Measurements from ENCODE around the gene CACHD1.
A peak's percentile ranks its signal among the peaks of the same experiment; 100 is the strongest.

Gene CACHD1

DNA sequence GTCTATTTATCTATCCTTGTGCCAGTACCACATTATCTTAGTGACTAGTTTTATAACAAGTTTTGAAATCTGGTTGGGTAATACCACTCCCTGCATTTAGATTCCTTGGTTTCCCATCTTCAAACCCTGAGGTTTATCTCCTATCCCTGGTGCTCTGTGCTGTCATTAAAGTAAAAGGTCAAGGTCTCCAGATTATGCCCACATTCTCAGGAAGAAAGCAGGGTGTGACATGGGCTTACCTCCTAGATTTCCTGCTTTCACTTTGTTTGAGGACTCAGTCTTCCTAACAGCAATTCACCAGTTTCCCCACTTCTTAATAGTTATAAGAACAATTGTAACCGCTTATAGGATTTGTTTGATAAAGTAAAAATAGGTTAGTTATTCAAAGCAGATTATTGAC is 86.0 kb downstream of the CACHD1 start:
- DNase-seq = no peak

DNA sequence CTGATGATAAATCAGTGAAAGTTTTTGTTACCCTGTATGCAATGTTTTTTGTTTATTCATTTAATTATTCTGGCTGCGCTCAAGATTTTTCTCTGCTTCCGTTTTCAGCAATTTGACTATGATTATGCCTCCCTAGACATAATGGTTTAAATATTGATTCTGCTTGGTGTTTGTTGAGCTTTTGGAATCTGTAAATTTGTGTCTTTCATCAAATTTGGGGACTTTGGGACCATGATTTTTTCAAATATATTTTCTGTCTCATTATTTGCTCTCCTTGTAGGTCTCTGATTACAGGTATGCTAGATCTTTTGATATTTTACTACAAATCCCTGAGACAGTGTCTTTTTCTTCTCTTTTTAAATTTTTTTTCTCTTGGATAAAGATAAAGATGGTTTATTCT is 92.1 kb downstream of the CACHD1 start:
- DNase-seq = no peak

DNA sequence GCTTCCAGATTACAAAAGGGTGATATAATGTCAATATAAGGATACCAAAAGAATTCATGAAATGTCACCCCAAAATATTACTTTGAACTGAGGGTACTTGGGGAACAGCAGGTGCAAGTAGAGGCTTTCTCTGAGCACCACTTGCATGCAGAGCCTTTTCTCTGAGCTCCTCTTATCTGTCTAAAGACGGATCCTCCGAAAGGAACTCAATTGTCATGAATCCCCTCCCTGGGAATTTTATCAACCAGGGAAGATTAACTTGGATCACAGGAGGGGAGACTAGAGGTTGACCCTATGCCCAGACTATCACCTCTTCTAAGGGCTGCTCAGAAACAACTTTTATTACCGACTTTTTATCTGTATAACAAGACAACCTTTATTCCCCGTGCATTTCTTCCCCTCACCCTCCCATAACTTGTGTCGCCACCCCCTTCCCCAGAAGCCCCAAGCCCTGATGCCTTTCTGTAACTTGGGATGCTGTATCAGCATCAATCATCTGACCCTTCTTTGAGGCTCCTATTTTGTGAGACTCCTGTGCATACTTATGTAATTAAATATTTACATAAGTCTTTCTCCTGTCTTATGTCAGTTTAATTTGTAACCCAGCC is 94.1 kb downstream of the CACHD1 start:
- no peak for DNase-seq

DNA sequence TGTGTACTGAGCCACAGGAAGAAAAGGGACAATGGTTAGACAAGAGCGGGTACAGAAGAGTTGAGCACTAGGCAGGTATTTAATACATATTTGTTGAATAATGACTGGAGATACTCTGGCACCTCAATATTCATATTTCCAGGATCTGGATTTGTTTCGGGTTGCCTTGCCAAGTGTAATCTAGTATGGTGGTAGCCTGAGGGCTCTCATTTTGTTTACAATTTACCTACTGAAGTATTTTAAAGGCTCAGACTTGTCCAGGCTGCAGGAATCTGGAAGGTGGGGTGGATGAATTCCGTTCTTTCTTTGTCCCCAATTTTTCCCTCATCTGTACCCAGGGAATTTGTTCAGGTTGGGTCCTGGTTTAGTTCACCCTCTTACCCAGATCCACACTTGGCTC is 95.0 kb downstream of the CACHD1 start:
- no peak for DNase-seq

DNA sequence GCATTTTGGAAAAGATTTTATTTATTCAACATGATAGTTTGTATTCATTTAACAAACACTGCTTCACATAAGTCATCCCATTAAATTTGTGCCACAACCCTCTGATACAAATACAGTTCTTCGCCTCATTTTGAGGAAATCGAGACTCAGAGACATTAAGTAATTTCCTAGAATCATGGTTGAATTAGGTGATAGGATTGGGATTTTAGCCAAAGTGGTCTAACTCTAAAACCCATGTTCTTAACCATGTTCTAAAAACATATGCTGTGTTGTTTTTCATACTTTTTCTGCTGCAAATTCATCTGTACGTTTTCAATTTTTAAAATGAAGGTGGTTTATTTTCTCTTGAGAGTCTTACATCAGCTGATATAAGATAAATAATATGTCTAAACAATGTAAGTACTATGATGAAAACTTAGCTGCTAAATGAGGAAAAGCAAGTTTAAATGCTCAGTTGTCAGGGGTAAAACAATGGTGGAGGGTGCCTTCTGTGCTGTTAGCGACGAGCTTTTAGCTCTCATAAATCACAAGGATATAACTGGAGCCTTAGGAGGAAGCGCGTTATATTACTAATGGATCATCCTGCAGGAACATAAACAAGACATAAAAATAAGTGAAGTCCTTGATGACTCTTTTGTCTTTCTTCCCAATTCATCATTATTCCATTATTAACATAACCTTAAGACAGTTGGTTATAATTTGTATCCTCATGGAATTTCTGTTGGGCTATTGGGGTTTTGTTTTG is 97.7 kb downstream of the CACHD1 start:
- DNase-seq = no peak

DNA sequence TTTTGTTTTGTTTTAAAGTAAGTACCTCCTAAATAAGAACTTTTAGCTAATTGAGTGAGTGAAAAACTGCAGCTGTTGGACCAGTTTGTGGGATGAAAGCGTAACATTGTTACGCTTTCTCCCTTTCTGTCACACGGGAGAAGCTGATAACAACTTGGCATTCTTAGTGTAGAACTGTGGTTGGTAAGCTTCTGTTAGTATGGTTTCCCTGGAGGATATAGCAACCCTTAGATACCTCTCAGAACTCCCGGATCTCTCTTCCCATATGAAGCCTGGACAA is 98.2 kb downstream of the CACHD1 start:
- no peak for DNase-seq

DNA sequence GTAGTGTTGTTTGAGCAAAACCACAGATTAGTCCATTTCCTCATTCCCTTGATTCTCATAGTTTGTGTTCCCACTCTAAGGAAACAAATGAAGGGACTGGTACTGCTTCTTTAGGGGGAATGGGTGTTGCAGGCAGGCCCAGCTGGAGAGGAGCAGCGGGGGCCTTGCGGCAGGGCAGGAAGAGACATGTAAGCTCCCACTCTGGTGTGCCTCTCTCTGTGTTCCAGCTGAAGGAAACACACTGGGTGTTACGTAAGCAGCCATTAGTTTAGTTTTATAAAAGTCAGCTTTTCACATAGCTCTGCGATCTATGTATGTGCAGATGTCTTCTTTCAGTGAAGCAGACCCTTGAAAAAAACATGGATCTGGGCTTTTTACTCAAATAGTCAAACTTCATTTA is 99.5 kb downstream of the CACHD1 start:
- DNase-seq = no peak

DNA sequence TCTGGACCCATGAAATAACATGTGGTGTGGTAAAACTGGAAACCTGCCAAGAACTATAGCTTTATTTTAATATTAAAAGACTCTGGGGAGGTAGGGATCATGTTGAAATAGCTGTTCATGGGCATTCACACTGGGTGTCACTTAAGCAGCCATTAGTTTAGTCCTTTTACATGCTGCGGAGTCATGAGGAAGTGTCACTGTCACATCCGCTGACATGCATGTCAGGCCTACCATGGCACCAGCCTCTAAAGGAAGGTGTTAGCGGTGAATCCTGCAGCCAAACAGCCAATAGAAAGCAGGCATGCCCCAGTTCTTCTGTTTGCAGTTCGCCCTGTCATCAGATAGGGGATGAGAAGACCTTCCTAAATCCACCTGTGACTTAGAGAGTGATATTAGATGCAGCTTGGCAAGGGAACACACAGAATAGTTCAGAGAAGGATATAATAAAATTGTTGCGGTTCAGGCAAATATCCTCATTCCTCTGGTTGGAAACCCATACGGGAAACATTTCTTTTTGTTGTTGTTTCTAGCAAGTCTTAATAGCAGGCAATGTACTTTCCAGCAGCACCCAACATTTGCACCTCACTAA is 100.4 kb downstream of the CACHD1 start:
- DNase-seq = no peak

DNA sequence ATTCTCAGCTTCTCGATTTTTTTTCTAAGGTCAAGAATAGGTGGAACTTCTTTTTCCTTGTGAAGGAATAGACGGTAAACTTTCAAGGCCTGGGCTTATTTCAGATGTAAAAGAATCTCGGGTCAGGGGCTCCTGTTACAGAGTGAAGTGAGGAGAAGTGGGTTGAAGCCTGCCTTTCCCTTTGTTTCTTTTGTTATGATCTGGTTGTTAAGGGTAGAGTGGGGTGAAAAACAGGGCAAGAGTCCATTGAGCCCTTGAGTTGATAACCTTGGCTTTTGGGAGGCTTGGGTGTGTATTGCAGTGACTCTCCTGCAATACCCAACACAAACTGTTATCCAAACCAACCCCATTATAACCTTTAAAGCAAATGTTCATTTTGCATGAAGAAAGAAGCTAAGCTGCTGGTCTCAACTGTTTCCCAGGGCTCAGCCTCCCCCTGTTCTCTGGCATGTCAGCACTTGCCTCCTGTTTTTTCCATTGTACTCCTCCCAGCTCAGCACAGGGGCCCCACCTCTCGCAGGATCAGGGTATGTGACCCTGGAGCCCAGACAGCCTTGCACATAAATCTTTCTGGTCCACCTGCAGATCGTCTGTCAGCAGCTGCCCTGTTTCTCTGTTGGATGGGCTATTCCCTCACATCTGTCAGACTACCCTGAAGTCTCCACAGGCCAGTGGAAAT is 102.4 kb downstream of the CACHD1 start:
- DNase-seq = no peak

DNA sequence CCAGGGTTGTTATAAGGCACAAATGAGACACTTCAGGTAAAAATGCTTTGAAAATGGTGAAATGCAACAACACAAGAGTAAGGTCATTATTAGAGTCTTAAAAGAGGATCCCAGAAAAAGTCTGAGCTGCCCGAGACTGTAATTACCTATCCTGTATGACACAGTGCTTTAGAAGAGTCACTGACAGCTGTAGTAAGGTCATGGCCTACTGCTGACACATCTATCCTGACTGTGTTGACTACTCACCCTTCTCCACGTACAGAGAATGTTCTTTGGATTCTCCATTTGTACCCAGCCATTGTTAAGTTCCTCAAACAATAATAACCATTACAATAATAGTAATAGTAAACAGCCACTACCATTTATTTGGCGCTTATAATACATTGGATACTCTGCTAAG is 104.4 kb downstream of the CACHD1 start:
- DNase-seq = no peak

DNA sequence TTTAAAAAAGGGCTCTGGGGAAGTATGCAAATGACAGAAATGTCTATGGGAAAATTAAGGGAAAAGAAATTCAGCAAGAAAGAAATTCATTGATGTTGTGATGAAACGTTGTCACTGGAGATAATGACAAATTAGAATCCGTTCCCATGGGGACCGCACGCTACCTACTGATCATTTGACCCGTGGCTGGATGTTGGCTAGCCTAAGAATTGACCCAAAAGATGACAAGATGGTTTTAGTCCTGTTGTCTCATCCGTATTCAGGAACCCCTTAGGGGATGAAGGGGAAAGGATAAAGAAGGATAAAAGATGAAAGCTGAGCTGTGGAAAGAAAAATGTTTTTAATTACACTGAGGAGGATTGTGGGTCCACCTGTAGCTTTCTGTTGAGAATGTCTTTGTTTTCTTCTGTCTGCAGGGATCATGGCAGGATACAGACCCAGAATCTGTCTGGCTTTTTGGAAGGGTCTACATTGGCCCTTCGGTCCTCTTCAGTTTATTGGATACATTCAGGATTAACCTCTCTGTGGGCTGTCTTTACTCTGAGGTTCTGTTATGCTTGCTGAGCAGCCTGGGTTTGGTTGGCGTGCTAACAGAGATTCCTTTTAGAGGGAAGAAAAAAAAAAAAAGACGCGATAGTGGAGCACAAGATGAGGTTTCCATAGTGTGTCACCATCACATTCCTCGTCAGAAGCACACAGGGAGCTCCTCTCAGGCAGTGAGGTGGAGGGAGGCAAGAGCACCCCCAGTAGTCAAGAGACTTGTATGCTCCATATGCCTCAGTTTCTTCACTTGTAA is 106.2 kb downstream of the CACHD1 start:
- DNase-seq = no peak

DNA sequence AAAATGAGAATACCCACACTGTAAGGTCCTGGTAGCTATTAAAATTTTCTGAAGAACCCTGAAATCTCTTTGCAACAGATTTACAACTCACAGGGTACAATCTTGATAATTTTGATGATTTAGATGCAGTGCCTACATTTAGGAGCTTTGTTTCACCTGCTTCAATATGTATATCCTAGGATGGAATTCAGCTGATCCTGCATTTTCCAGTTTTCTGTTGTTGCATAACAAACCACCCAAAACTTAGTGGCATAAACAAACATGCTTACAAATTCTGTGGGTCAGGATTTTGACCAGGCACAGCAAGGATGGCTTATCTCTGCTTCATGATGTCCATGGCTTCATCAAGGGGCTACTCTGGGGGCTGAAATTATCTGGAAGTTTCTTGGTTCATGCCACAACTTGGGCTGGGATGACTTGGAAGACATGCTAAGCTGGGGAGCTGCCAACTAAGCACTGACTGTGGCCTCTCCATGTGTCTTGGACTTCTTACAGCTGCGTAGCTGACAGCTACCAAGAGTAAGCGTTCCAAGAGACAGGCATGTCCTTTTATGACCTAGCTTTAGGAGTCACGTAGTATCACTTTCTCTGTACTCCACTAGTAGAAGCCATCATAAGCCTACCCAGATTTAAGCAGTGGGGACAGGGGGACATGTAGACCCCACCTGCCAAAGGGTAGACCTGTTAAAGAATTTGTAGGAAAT is 108.5 kb downstream of the CACHD1 start:
- no peak for DNase-seq

DNA sequence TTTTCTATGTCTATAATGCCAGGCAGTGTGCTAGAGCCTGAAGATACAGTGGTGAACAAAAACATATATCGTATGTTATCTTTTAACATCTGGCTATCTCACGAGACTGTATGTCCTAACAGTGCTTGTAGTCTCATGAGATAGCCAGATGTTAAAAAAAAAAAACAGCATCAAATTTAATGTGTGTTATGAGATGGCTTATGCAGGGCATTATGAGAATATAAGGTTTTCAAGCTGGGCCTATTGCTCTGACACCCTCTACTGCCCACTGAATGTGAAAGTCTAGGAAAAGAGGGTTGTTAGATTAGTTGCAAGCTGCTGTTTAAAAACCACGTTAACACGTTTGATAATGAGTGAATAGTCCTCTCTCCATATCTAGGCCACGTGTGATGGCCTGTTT is 109.8 kb downstream of the CACHD1 start:
- no peak for DNase-seq

DNA sequence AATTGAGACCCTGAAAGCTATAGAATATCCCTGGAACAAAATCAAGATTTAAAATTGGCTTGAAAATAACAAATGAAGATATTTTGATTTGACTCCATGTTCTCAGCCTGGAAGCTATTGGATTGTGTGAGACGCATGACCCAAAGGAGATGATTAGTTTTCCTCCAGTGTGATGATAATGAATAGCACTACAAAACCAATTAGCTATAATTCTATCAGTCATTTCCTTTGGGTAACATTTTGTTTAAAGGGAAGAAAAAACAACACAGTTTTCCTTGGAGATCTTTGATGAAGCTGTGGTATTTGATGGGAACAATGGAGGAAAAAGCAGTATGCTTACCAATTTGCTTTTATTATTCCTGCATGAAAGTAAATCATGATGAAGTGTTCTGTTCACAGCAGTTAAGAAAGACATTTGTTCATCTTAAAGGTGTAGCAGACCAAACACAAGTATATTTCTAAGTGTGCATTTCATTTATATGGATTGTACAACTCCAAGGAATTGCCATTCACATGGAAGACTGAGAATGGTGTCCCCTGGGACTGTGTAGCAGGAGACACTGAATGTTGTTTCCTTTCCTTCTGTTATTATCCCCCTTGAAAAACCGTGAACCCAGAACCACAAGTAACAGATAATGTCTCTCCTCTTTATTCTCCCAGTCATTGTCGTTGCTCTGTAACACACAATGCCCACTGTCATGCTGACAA is 111.4 kb downstream of the CACHD1 start:
- no peak for DNase-seq

DNA sequence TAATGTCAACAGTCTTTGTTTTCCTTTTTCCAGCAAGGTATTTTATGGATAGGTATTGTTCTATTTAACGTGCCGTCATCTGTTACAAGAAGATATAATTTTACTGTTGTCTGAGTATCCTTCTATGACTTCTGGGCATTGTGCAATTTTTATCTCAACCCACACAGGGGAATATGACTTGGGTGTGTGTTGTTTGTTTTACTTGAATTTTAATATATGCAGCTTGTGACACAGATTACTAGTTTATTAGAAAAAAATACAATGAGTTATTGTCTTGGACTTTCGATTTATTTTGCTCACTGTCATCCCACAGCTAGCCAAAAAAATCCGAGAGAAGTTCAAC is 111.9 kb downstream of the CACHD1 start:
- DNase-seq = no peak

DNA sequence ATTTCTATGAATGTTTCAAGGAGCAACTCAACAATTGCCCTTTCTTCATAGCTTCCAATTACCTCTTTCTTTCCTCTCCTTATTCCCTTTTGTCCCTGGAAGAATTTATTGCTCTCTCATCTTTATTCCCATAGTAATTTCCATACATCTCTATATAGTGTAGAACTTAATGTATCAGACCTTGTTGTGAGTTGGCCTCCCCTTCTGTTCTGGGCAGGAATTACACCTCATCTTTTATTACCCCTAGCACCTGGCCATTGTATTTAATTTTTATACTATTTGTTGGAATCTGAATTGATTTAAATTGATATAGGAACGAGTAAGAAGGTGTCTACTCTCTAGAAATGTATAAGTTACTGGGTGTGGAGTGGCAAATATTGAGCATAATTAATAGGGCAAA is 114.5 kb downstream of the CACHD1 start:
- no peak for DNase-seq

DNA sequence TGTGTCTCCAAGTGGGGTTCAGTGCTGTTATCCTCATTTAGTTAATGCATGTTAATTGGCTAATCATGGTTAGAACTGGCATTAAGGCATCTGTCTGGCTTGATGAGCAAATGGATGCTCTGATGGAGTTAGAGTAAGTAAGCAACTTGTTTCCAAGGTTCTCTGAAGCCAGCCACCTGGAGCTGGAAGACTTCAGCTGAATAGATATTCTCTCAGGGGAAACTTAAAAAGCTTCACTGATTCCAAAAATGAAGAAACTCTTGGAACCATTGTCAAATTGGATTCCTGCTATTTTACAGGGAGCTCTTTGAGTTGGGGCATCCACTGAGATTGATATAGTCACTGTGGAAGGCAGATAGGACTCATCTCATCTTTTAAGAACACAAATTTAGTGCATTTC is 118.9 kb downstream of the CACHD1 start:
- no peak for DNase-seq

DNA sequence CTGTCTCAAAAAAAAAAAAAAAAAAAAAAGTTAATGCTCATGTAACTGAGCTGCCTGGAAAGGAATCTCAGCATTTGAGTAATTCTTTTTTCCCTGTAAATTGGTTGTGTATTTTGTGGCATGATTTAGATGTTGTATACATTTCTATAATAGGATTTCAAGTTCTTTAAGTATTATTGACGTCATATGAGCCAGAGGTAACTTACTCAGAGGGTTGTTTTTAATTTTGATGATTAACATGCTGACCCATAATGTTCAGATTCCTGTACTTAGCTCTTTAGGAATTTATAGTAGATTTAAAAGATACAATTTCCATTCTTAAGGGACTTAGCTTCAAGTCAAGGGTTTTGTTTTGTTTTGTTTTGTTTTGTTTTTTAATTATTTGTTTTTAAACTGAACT is 120.4 kb downstream of the CACHD1 start:
- DNase-seq = no peak

DNA sequence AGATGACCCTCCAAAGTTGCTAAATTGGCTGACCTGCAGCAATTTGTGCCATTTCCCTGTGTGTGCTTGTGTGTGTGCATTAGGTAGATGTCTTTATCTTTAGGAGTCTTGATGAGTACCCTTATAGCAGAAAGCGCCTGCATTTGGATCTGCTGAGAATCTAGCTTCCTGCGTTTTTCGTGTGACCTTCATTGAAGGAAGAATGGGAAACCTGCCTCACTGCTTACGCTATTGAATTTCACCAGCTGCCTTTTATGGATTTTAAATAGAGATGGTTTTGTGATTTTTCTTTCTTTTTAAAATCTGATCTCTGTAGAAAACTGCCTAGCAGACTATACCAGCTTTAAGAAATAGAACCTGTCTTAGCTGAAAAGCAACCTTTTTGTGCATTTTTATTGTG is 124.5 kb downstream of the CACHD1 start:
- no peak for DNase-seq

DNA sequence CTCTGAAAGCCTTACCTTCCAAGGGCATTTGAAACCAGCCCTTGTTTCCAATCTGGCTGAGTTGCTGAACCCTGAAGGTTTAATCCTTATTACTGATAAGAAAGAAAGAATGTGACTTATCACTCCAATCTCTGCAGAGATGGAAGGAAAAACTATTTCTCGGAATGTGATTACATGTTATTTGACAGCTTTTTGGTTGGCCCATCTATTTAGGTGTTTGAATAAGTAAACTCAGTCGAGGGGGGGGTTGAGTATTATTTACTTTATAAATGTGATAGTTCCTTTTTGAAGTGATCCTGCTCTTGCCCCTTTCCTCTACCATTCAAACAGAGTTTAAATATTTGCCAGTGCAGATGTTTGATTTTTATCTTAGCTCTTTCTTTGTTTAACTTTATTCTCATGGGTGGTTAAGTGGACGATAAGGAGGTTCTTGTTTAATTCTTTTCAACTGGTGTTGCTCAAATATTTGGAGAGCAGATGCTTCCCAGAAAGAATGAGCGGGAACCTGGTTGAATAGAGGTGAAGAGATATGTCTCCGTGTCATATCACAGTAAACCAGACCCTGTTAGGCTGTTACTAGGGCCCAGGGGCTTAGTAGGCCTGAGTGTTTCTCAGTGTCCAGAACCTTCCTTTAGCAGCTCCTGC is 126.1 kb downstream of the CACHD1 start:
- DNase-seq = no peak

DNA sequence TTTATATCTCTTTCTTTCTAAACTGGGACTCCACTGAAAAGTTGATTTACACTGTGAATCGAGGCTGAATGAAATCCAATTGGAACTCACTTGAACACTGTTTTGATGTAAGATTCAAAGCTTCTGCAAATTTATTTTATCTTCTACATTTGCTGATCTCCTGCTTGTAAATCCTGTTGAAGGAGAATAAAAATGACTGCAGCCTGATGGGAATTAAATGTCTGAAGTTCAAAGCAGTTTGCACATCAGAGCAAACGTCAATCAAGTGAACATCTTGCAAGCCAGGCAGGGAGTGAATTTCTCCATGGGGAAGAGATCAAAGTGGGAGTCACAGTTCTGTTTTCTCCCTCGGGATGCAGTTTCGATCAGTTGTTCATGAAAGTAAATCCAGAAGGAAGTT is 127.2 kb downstream of the CACHD1 start:
- no peak for DNase-seq

DNA sequence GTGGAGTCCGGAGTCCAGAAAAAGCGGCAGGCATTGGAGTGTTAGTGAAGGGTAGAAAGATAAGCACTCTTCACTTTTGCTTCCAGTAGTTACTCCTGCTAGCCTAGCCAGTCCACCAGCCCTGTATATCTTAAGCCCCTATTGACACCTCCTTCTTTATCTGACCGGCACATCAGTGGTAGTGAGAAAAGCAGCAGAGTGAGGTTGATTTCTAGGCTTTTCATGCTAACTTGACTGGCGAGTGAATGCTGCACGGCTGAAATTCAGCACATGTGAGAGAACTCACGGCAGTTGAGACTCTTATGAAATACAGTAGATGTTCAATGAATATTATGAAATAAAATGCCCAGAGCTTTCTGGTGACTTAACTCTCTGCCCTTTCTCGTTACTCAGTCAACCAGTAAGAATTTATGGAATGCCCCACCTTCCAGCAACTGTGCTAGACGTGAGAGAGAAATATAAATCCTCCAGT is 128.2 kb downstream of the CACHD1 start:
- peak; percentile 10 for DNase-seq

All from amniotic stem cell (primary cell).